GM18861 (cell line): ENCODE results near the gene EGFL7.

Experiments used
- ATAC-seq: cut with Tn5 transposase; IDR thresholded peaks from one replicate; pipeline ENCODE4 v1.9.1; 2021; ENCODE audit not compliant: unreplicated experiment

Gene EGFL7

DNA sequence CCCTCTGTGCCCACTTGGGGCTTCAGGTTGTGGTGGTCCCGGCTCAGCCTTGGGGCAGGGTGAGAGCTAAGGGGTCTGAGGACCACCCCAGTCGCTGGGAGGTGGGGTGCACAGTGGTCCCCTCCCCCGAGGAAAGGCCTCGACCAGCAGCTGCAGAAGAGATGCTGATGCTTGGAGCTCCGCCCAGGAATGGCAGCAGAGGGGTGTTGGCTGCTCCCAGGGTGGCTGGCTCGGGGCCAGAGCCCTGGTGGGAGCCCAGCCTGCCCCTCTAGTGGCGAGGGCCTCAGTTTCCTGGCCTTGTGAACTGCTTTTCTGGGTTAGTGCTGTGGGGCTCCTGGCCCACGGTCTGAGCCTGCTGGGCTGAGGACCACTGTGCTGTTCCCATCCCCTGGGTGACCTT, 50.8 kb downstream of the EGFL7 start:
- ATAC-seq: no peak

DNA sequence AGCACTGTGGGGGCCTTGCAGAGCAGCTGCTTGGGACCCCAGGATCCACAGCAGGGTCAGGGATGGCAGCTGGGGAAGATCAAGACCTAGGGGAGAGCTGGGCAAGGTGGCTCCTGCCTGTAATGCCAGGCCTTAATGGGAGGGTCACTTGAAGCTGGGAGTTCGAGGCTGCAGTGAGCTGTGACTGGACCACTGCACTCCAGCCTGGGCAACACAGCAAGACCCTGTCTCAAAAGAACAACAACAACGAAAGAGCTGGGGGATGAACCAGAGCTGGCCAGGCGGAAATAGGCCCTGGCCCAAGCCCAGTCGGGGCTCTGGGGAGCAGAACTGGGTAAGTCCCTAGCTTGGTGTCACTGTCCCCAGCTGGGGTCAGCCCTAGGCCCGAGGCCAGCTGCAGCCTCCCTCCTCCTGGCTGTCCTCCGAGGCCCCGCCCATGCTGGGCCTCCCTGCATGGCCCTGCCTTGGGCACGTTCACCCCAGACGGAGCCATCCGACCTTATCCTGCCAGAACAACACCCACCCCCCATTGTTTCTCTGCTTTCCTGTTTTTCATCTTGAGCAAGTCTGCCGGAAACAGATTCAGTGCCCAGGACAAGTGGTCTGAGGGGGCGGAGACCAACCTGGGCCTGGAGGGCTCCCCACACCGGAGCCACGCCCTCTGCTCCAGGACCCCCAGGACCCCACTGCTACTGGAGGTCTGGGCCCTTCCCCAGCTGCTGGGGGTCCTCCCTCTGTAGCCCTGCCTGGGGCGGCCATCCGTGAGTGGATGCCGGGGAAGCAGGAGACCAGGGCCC, 51.6 kb downstream of the EGFL7 start:
- ATAC-seq: no peak

DNA sequence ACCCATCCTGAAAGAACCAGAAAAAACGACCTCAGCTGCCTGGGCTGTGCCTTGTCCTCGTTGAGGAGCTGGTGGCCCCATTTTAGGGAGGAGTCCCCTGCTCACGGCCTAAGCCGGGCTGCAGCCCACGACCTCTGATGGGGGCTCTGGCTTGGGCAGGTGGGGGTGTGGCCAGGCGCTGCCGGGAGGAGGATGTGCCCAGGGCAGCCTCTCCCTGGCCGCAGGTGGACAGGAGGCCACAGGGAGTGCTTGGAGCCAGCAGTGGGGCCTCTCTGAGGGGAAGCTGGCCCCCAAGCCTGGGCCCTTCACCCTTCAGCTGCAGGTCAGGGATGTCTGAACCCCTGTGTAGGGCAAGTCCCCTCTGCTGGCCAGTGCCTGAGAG, 52.2 kb downstream of the EGFL7 start:
- ATAC-seq: no peak

DNA sequence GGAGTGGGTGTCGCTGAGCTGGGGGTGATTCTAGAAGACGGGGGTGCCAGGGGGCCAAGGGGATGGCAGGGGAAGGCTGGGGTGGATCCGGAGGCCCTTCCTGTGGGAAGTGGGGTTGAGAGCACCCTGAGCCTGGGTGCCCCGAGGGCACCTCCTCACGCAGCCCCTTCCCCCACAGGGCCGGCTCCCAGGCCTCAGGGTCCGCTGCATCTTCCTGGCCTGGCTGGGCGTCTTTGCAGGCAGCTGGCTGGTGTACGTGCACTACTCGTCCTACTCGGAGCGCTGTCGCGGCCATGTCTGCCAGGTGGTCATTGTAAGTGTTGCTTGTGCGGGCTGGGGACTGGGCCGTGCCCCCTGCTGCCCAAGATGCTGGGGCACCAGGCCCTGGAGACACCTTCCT, 54.7 kb downstream of the EGFL7 start:
- no peak for ATAC-seq

DNA sequence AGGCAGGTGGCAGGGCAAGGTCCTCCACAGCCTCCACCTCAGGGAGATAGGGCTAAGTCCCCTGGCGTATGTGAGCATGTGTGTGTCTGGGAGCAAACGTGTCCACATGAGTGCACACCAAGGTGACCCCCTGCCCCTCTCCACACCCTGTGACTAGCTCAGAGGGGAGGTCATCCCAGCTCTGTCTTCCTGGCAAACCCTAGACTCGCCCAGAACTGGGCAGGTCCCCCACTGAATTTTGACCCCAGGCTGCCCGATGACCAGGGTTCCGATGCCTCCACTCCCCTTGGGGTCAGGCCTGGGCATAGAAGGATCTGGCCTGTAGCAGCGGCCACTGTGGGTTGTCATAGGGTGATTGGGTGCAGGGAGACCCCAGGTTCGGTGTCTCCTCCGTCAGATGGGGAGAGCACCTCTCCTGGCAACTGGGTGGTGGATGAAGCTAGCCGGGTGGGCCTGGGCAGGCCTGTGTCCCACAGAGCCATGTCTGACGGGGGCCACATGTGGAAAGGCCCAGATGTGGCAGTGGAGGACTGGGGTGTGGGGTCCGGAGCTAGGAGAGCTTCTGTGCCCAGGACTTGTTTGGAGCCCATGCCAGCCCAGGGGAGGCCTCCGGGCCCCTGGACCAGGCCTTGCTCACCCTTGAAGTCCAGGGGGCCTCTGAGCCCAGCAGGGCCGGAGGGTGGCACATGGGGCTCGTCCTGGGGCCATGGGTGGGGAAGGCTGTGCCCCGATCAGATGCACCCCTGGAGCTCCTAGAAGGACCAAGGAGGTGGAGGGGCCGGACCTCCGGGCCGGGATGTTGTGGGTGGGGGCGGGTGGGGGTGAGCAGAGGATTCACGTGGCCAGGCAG, 55.9 kb downstream of the EGFL7 start:
- no peak for ATAC-seq

DNA sequence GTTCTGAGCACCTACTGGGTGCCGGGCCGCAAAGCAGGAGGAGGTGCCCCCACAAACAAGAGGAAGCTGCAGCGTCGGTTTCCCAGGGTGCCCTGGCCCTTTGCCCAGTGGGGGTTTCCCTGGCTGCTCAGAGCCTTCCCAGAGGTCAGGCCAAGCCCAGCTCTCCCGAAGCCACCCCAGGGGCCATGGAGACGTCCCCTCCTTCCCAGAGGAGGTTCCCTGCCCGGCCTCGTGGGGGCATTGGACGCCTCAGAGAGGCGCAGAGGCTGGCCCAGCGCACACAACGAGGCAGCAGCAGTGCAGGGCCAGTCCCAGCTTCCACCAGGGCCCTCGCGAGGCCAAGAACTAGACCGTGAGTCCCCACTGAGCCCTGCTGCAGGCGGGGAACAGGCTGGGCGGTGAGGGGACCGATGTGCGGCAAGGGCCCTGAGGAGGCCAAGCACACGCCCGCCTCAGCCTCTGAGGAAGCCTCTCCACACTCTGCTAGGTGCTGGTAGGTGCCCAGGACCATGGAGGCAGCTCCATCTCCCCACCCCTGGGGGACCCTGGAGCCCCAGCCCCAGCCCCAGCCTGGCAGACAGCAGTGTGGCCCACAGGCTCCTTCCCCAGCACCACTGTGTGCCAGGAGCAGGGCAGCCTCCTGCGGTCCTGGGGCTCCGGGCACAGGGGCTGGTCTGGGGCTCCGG, 56.6 kb downstream of the EGFL7 start:
- no peak for ATAC-seq

DNA sequence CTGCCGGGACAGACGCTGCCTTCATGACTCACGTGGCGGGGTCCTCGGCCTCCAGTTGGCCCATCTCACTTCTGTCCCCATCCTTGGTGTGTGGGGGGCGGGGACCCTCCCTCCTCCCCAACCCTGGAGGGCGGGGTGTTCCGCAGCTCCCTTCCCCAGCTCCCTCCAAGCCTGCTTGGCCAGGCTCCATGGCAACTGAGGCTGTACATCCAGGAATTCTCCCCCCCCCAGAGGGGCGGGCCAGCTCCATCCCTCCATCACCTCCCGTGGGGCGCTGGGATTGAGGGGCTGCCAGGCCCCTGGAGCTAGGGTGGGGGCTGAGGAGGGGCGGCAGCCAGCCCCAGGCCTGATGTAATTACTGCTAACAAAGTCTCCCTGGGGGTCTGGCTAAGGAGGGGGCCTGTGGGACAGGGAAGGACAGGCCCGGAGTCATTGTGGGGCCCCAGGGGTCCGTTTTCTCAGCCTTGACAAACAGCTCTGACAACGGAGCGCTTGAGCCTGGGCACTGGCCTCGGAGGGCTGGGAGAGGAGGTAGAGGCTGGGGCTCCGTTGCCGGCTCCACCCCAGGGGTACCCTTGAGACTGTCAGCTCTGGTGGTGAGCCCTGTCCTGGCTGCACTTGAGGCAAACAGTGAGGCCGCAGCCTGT, 57.7 kb downstream of the EGFL7 start:
- ATAC-seq: no peak

DNA sequence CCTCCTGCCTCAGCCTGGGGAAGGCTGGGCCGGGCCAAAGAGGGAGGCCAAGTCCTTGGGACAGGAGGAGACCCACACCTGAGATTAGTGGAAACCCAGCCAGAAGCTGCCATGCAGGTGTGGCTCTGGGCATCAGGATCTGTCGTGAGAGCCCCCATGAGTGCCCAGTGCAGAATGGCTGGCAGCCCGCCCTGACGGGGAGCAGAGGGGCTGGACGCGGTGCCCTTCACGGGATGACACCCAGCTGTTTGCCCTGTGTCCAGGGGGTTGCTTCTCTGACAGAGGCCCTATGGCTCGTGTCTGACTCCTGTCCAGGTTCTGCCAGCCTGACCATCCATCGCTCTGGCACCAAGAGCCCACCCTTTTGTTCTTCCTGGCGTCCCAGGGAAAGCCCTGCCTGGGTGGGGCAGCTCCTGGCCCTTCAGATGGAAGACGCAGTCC, 58.2 kb downstream of the EGFL7 start:
- ATAC-seq: no peak

DNA sequence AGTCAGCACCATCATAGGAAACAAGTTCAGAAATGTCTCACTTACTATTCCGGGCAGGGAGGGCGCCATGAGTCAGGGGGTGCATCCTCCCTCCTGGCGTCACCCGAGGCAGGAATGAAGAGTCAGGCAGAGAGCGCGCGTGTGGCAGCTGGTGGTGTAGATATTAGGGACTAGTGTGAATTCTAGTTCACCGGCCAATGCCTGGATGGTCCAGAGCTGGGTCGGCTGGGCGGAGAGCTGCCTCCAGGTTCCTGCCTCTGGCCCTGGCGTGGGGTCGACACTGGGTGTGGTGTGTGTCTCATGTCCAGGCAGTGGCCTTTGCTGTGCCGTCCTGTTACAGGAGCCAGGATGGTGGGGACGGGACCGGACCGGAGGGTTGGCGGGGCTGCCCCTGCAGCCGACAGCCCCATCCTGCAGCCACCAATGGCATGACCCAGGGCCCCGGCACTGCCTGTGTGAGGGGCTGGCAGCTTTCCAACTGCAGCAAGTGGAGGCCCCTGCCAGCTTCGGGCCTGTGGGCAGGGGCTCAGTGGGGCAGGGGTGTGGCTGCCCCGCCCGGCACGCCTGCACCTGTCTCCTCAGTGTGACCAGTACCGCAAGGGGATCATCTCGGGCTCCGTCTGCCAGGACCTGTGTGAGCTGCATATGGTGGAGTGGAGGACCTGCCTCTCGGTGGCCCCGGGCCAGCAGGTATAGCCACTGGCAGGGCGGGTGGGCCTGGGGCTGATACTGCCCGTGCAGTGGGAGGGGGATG, 58.8 kb downstream of the EGFL7 start:
- ATAC-seq: no peak
